Stimulated activated CD8-positive, alpha-beta memory T cell treated with anti-CD3 and anti-CD28 coated beads, Interleukin-7, amount 100 ng/mL, for 4 hours (primary cell): ENCODE data around the gene OR10A4.
"Not testable (repeated sequence)": the region's sequence is repeated elsewhere in the genome, so short reads cannot be mapped to it uniquely, and the experiment has no call there.

Source experiments
- DNase-seq, 2 donors: peaks; one replicate each; pipeline ENCODE4 v3.0.0-alpha.2; 2020; ENCODE audit warnings: low read depth in 2 of 2

The OR10A4 gene, protein sequence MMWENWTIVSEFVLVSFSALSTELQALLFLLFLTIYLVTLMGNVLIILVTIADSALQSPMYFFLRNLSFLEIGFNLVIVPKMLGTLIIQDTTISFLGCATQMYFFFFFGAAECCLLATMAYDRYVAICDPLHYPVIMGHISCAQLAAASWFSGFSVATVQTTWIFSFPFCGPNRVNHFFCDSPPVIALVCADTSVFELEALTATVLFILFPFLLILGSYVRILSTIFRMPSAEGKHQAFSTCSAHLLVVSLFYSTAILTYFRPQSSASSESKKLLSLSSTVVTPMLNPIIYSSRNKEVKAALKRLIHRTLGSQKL

DNA sequence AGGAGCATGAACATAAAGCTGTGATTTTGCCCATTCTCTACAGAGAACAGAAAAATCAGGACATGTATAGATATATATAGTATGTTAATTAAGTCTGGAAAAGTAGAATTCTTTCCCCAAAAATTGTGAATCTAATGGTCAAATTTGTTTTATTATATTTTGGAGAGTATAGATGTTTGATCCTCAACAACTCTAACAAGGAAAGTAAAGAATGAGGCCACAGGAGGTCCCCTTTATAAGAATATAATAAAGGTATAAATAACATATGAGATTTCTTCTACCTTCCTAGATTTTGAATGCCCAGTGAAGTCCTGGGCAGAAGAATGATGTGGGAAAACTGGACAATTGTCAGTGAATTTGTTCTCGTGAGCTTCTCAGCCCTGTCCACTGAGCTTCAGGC, at the start of gene OR10A4:
Gene OR10A4, plus strand, starts transcription at position 301 of the 400 bp plus-strand sequence. Its CDS starts 23 bp downstream, at position 324.
- no peak for DNase-seq

DNA sequence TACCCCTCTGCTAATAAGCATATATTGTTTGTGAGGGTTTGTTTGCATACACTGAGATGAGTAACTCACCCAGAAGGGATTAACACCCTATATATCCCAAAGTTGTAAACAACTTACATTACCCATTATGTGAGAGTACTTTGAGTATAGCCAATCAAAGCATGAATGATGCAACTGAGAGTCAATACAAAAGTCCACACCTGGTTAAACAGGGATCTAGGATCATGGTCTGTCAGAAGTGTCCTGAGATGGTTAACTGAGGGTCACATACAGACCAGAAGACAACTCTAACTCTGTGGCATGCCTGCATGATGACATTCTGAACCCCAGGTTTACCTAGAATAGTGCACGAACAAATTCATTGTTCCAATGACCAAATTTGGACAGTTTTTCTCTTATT, 48.3 kb upstream of the OR10A4 start:
- DNase-seq: no peak

DNA sequence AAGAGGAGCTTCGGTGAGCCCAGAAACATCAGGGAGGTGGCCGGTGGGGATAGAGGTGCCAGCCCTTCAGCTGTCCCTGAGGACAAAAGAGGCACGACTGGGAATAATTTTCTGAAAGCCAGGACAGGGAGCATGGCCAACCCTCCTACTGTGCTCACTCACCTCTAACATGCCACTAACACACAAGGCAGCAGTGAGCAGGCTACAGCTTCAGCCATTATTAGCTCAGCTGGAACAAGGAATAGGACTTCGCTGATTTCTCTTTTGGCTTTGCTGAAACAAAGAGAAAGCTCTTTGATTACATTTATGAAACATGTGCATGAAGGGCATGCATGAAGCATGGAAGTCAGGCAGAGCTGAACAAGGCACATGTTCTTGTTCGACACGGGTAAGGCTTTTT, 43.1 kb upstream of the OR10A4 start:
- DNase-seq: no peak

DNA sequence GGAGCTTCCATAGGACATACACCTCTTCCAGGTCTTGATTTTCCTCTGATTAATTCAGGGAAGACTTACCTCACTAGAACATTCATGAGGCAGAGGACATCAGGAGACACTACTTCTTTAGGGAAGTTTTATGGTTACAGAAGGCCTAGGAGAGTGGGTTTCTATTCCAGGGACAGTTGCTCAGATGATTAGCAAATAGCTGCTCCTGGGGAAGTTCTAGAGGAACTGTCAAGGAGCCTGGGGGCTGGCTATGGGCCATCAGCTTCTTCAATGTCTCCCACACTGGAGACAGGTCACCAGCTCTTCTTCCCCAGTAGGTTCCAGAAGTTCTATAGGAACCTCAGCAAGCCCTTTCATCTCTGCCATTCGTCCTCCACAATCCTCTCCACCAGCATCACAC, 42.4 kb upstream of the OR10A4 start:
- DNase-seq: no peak

DNA sequence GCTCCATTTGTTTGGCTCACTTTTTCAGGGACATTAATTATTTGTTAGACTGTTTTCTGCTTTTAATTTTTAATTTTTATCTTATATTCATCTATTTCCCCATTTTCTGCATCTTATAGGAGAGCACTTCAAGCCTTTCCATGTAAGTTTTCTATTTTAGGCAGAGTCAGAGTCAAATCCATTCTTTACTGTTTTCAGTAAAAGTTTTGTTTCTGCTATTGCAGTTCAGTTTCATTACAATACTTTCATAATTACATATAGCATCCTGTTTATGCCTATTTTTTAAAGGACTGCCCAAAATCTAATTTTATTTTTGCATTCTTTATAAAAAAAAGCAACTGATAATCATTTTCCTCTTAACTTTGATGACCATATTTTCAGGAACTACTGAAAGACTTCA, 34.7 kb upstream of the OR10A4 start:
- no peak for DNase-seq

DNA sequence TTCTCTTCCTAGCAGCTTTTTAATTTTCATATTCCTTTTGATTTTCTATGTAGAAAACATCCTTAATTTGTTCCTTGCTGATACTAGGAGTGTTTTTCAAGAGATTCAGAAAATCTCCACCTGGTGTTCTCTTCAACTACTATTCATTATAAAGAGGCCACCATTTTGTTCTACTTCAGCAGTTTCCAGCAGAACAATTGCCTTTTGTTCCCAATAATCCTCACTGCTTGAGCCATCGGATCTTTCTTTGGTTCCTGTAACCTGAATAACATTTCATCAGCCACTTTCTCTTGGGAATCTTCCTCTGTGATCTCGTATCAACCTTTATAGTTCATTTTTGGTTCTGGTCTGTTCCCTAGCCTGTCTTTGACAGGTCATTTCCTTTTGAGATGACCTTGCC, 32.8 kb upstream of the OR10A4 start:
- DNase-seq: no peak

DNA sequence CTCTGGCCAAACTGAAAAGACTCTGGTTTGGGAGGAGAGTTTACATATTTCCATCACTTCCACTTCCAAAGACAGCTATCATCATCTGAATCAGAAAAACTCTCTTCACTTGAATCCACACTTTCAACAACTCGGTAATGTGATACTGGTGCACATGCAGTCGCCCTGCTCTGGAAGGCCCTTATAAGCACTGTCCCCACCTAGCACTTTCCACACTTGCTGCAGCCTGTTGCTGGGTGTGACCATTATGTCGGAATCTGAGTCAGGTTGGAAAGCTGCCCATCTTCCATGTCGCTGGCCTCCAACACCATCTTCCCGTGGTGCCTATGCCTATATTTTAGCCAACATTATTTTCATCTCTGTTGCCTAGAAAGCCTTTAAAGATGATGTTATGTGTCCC, 32.1 kb upstream of the OR10A4 start:
- no peak for DNase-seq

DNA sequence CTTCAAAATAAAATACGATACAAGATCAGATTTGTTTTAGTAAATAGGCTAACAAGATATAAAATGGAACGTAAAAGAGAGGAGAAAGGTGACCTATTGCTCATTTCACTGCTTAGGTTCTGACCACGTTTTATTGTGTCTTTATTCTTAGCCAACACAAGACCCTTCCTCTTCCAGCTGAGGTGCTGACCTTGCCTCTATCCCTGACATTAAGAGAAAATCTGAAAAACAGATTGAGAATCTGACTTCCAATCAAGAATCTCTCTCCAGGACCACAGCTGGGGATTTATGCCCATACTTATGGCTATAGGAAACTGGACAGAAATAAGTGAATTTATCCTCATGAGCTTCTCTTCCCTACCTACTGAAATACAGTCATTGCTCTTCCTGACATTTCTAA, 31.0 kb upstream of the OR10A4 start, which contains the start of gene OR10A5:
Gene OR10A5, plus strand, starts transcription at position 301 of the 400 bp plus-strand sequence. Its CDS starts 0 bp downstream, at position 301.
- DNase-seq: no peak

DNA sequence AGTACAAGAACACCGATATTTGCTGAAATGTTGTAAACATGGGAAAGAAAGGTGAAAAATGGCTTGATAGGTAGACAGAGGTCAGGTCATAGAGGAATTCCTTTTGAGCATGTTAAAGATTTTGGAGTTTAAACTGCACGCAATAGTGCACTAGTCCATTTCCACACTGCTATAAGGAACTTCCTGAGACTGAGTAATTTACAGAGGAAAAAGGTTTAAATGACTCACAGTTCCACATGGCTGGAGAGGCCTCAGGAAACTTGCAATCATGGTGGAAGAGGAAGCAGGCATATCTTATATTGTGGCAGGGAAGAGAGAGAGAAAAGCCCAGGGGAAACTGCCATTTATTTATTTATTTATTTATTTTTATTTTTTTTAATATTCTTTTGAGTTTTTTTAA, 25.9 kb upstream of the OR10A4 start:
- no peak for DNase-seq

DNA sequence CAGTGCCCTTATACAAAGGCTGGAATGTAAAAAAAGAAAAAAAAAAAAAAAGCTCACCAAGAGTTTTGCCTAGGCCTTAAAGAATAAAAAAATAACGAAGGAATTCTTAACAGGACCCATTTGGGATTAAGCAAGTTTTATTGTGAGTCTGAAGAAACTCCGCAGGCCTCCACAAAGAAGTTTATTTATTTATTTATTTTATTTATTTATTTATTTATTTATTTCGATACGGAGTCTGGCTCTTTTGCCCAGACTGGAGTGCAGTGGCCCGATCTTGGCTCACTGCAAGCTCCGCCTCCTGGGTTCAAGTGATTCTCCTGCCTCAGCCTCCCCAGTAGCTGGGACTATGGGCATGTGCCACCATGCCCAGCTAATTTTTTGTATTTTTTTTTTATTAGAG, 21.6 kb upstream of the OR10A4 start:
- DNase-seq: not testable (repeated sequence)

DNA sequence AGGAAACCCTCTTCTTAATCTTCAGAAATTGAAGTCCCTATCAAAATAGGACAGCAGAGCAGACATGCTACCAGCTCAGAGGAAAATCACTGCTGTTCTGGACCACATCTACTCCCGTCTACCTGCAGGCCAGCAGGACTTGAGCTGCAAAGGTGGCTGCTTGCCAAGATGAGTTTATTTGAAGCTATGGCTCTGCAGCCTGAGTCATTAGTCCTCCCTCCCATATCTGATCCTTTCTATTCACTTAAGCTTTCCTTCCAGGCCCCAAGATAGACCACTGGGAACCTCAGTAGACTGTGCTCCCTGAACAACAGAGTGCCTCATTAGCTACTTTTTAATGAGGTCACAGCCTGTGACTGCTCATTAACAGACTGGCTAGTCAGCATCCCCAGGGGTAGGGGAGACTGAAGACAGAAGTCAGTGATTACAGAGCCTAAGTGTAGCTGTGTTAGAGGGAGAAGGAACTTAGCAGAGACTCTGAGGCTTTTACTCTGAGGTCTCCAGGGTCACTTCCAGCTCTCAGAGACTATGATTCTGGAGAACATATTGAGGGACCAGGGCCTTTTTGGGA, 20.4 kb upstream of the OR10A4 start:
- DNase-seq: no peak

DNA sequence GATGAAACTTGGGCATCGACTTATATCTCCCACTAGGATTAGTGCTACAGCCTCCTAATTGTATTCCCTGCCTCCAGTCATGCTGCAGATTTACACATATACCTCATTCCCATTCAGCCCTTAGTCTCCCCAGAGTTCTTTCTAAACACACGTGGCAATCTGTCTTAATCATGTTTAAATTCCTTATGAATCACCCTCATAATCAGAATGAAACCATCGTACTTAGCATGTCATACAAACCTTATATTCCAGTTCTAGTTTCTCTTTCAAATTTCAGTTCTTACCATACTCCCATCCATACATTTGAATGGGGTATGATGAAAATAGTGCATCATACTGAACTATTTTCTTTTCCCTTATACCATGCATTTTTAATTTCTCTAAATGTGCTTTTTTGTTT, 19.6 kb upstream of the OR10A4 start:
- DNase-seq: no peak

DNA sequence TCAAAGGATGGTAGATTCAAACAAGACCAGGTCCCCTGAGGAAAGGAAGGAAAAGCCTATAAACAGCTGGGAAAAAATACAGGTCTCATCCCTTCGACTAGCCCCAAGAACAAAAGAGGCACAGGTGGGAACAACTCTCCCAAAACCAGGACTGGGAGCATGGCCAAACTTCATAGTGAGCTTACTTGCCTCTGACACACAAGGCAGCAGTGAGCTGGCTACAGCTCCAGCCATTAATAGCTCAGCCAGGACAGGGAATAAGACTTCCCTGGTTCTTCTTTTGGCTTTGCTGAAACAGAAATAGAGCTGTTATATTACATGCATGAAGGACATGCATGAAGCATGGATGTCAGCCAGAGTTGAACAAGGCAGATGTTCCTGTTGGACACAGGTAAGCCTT, 13.5 kb upstream of the OR10A4 start, which contains the start of gene OR10A2:
Gene OR10A2, plus strand, starts transcription at position 97 of the 400 bp plus-strand sequence. CDS start 6,698 bp downstream, outside the sequence.
- no peak for DNase-seq

DNA sequence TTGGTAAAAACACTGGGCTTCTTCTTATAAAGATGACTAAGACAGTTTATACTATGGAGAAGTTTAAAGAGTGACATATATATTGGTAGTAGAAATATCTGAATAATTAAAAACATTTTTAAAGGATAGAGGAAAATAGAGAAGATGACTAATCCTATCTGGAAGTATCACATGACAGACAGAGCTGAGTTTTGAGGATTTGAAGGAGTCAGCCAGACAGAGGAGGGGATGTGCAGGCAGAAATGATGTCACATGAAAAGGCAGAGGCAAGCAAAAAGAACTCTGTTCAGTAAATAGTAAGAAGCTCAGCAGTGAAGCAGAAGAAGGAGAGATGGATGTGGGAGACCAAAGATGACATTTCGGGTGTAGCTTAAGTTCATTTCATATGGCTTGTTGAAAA, 12.0 kb upstream of the OR10A4 start:
- DNase-seq: no peak

DNA sequence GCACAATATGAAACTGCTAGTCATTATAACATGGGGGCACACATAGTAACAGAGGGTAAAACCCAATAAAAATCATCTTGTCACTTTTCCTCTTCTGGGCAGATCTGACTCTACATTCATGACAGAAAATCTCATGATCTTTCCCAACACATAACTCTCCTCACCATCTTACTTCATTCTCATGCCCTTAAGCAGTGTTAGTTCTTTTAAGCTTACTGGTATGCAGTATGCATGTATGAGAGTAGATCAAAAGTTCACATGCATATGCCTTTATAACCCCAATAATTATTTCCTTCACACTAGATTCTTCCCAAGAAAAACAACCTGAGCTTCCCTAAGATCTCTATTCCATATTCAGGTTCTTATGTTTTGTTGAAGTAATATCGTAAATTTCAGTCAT, 5.1 kb upstream of the OR10A4 start:
- no peak for DNase-seq

DNA sequence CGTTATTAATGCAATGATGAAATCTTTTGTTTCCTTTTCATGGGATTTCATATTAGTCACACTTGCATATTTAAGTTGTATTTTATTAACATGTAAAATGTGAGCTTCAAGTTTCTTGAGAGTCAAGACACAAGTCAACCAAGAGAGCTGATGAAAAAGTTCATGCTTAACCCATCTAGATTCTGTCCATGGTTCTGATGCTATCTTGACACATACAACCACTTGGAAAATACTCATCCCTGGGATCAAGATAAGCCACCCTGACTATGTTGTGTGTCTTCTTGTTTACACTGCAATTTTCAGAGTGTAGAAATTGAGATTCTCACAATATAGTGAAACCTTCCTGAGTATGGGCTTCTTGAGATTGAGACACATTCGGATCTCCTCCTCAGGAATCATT, 664 bp upstream of the OR10A4 start:
- no peak for DNase-seq

DNA sequence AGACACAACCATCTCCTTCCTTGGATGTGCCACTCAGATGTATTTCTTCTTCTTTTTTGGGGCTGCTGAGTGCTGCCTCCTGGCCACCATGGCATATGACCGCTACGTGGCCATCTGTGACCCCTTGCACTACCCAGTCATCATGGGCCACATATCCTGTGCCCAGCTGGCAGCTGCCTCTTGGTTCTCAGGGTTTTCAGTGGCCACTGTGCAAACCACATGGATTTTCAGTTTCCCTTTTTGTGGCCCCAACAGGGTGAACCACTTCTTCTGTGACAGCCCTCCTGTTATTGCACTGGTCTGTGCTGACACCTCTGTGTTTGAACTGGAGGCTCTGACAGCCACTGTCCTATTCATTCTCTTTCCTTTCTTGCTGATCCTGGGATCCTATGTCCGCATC, 489 bp downstream of the OR10A4 start:
- DNase-seq: no peak

DNA sequence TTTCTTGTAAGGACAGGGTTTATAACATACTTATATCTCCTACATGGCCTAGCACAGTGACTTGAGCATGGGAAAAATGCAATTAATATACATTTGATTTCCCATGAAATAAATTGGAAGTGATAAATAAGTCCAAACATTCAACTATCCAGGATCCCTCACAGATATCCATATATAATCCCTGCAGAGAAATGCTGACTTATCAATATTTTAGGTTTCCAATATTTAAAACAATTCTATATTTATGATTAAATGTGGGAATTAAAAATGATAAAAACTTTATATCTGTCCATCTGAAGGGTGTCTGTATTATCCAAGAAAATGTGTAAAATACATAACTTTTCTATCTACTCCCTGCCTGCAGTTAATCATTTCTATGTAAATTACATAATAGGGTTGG, 6.3 kb downstream of the OR10A4 start:
- no peak for DNase-seq

DNA sequence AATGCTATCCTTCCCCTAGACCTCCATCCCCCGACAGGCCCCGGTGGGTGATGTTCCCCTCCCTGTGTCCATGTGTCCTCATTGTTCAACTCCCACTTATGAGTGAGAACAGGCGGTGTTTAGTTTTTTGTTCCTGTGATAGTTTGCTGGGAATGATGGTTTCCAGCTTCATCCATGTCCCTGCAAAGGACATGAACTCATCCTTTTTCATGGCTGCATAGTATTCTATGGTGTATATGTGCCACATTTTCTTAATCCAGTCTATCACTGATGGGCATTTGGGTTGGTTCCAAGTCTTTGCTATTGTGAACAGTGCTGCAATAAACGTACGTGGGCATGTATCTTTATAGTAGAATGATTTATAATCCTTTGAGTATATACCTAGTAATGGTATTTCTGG, 11.3 kb downstream of the OR10A4 start:
- DNase-seq: not testable (repeated sequence)

DNA sequence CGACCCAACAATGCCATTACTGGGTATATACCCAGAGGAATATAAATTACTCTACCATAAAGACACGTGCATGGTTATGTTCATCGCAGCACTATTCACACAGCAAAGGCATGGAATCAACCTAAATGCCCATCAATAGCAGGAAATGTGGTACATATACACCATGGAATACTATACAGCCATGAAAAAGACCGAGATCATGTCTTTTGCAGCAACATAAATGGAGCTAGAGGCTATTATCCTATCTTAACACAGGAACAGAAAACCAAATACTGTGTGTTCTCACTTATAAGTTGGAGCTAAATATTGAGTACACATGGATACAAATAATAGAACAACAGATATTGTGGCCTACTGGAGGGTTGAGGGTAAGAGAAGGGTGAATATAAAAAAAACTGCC, 12.4 kb downstream of the OR10A4 start:
- no peak for DNase-seq

DNA sequence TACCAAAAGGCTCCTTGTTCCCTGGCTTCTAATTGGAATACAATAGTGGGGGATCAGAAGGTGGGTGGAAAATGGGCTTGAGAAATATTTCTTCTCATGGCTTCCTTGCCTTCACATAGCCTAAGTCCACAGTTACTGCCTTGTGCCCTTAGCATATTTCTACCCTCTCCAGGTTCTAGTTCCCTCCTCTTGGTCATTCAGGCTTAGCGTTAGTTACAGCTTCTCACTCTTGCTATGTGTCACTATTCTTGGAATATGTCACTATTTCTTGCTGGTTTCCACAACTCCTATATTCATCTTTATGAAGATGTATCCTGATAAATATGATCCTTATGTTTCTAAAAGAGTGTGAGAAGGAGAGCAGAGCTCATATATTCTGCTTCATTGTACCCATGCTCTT, 13.4 kb downstream of the OR10A4 start:
- no peak for DNase-seq

DNA sequence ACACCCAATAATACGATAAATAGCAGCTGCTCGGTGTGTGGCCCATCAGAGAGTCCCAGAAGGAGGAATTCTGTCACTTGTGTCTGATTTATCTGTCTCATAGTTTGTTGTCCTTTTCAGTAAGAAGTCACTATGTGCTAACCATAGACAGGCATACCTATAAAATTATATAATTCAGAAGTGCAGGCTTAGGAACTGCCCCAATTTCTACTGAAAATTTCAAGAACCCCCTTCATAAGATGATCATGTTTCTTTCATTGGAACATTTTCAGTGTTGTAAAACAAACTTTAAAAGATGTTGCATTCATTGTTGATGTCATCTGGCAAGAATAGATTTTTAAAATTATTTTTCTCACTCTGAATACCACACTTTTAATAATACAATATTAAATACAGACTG, 16.0 kb downstream of the OR10A4 start, which contains the start of gene OR2D2:
Gene OR2D2, minus strand, starts transcription at position 101 of the 400 bp plus-strand sequence. Its CDS starts 0 bp downstream, at position 101.
- DNase-seq: no peak

DNA sequence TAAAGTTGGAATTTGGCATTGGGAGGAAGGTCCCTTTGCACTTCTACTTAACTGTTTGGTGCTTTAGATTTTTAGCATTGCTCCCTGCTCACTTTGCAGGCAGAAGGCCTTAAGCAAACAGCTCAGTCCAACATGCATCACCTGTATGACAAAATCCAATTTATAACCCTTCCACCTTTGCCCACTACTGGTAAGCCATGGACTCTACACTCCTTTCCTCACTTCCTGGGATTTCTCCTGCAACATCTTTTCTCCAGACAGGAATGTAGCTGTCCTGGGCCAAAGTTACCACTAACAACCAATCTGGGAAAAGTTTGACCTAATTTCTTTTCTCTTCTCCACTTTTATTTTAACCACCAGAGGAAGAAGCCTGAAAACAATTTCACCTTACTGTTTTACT, 17.7 kb downstream of the OR10A4 start:
- DNase-seq: no peak
